ENCODE results near the gene TRIM69.

TRIM69 gene

GRCh38 chr15:44812029-44812517, 75.7 kb downstream of the TRIM69 start:
- in situ Hi-C loops (cut with HindIII; ENCODE audit: low sequenced_read_pairs): no loop called here
- TF ChIP-seq, protein P1, sequence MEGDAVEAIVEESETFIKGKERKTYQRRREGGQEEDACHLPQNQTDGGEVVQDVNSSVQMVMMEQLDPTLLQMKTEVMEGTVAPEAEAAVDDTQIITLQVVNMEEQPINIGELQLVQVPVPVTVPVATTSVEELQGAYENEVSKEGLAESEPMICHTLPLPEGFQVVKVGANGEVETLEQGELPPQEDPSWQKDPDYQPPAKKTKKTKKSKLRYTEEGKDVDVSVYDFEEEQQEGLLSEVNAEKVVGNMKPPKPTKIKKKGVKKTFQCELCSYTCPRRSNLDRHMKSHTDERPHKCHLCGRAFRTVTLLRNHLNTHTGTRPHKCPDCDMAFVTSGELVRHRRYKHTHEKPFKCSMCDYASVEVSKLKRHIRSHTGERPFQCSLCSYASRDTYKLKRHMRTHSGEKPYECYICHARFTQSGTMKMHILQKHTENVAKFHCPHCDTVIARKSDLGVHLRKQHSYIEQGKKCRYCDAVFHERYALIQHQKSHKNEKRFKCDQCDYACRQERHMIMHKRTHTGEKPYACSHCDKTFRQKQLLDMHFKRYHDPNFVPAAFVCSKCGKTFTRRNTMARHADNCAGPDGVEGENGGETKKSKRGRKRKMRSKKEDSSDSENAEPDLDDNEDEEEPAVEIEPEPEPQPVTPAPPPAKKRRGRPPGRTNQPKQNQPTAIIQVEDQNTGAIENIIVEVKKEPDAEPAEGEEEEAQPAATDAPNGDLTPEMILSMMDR (IDR thresholded peaks at IDR 0.05; ENCODE audit: low read depth, low read length, missing control alignments): no peak
- no peak overlapping the region for H3K4me3 ChIP-seq (ENCODE audit: low read depth, low read length)
- no peak for DNase-seq (ENCODE audit: low read depth)

- TF ChIP-seq, protein P1 (IDR thresholded peaks at IDR 0.05; ENCODE audit: low read depth, low read length, missing control alignments): no peak
- in situ Hi-C loops (cut with HindIII; ENCODE audit: low sequenced_read_pairs): no loop called here
- DNase-seq (ENCODE audit: low read depth): no peak
- H3K4me3 ChIP-seq (ENCODE audit: low read depth, low read length): no peak overlapping the region
These were observed 76.9 kb downstream of the TRIM69 start for GRCh38 chr15:44813231-44813630.

Data from astrocyte of the cerebellum (primary cell).